Endothelial cell of umbilical vein (primary cell): Measurements from ENCODE around the gene NR2F6. TPM values are rescaled to one million over a fixed set of nuclear protein-coding genes. Genes with fewer than 3 reads are reported as not detected.

Experiments used
- BruUV-seq: library from RNA; stranded (reverse); fragments of 400-500 nt; replicated peaks from 2 replicates; lab custom pipeline; 2021; lab: Mats Ljungman, UMichigan
- CTCF ChIA-PET: fragments of 300-600, 350-600 bp; sonication (Branson Sonifier 250); formaldehyde crosslinking; loops from one replicate; lab custom pipeline; 2021; ENCODE audit warnings: antibody characterized with exemption, inconsistent platforms; lab: Charles Lee
- POLR2A ChIA-PET: fragments of 300-600, 350-600 bp; sonication (Branson Sonifier 250); formaldehyde crosslinking; loops from one replicate; lab custom pipeline; 2021; ENCODE audit warnings: antibody characterized with exemption, inconsistent platforms; lab: Charles Lee
- DNase-seq: peaks from one replicate; pipeline ENCODE4 v3.0.0-alpha.2; 2011; ENCODE audit warnings: low read depth, low spot score
- FAIRE-seq: peaks from 2 replicates; lab custom pipeline; 2011; peaks lifted over from hg19 to GRCh38; lab: Jason Lieb, UNC
- H2AFZ ChIP-seq: 2 replicates; pipeline ENCODE4 v1.6.0; 2012; ENCODE audit warnings: low read depth, low read length, control low read depth, inconsistent platforms
- H3K27ac ChIP-seq: 2 replicates; pipeline ENCODE4 v1.5.1; 2011; ENCODE audit warnings: low read depth, mild to moderate bottlenecking, control low read depth, low read length, moderate library complexity; ENCODE audit not compliant: insufficient read depth
- H3K27me3 ChIP-seq, 2 experiments: 2 replicates each; pipeline versions ENCODE4 v1.6.0 to v1.6.1; 2011; ENCODE audit warnings: low read length in 2 of 2, mixed read lengths in 1 of 2; ENCODE audit not compliant: control insufficient read depth in 2 of 2, insufficient read depth in 2 of 2
- H3K36me3 ChIP-seq, 2 experiments: 2 replicates in 1 of 2; 3 replicates in 1 of 2; pipeline ENCODE4 v1.5.1; 2011; ENCODE audit warnings: low read length in 2 of 2, mild to moderate bottlenecking in 1 of 2, moderate library complexity in 1 of 2; ENCODE audit not compliant: control insufficient read depth in 2 of 2, insufficient read depth in 2 of 2; ENCODE audit errors: extremely low read depth in 1 of 2
- H3K4me1 ChIP-seq: 3 replicates; pipeline ENCODE4 v1.5.1; 2011; ENCODE audit warnings: mild to moderate bottlenecking, low read length; ENCODE audit not compliant: control insufficient read depth, insufficient read depth; ENCODE audit errors: extremely low read depth
- H3K4me2 ChIP-seq: 2 replicates; pipeline ENCODE4 v1.6.1; 2011; ENCODE audit warnings: low read length, control low read depth, mixed read lengths; ENCODE audit not compliant: insufficient read depth
- H3K4me3 ChIP-seq, 3 experiments: fragments of 200-600 bp in 1 of 3; sonication (generic), shearing (Covaris generic) in 1 of 3; replicated peaks in 1 of 3; 2 replicates each; pipeline ENCODE4 v1.5.1; 2011 to 2016; ENCODE audit warnings: control low read depth in 3 of 3, low read length in 3 of 3, mild to moderate bottlenecking in 2 of 3, inconsistent platforms in 1 of 3, low read depth in 1 of 3, moderate library complexity in 1 of 3; ENCODE audit not compliant: insufficient read depth in 1 of 3
- H3K79me2 ChIP-seq: 2 replicates; pipeline ENCODE4 v1.6.0; 2012; ENCODE audit warnings: low read length, inconsistent platforms; ENCODE audit not compliant: control insufficient read depth, insufficient read depth
- H3K9ac ChIP-seq: replicated peaks from 2 replicates; pipeline ENCODE3; 2011; ENCODE audit warnings: low read length, control low read depth; ENCODE audit not compliant: insufficient read depth; ENCODE audit errors: extremely low read depth
- H3K9me1 ChIP-seq: replicated peaks from 3 replicates; pipeline ENCODE4 v1.6.0; 2011; ENCODE audit warnings: mild to moderate bottlenecking, low read length; ENCODE audit not compliant: control insufficient read depth, insufficient read depth; ENCODE audit errors: extremely low read depth
- H3K9me3 ChIP-seq: replicated peaks from 2 replicates; pipeline ENCODE4 v1.5.1; 2012; ENCODE audit warnings: low read length, inconsistent platforms; ENCODE audit not compliant: control insufficient read depth, insufficient read depth
- H4K20me1 ChIP-seq: replicated peaks from 2 replicates; pipeline ENCODE3; 2011; ENCODE audit warnings: mild to moderate bottlenecking, low read length; ENCODE audit not compliant: control insufficient read depth, insufficient read depth; ENCODE audit errors: extremely low read depth
- EZH2 ChIP-seq: IDR thresholded peaks from 2 replicates; pipeline ENCODE4 v1.6.1; 2012; ENCODE audit warnings: borderline replicate concordance, low read depth, mild to moderate bottlenecking, moderate library complexity, low read length, inconsistent platforms; ENCODE audit not compliant: severe bottlenecking
- FOS ChIP-seq: IDR thresholded peaks from 2 replicates; pipeline ENCODE4 v1.6.1; 2011; ENCODE audit warnings: mild to moderate bottlenecking, low read length, moderate library complexity, borderline replicate concordance; ENCODE audit not compliant: insufficient read depth
- GATA2 ChIP-seq: IDR thresholded peaks from 2 replicates; pipeline ENCODE4 v1.7.0; 2011; ENCODE audit warnings: low read depth, mild to moderate bottlenecking, moderate library complexity, mixed read lengths, low read length; ENCODE audit not compliant: insufficient read length, insufficient read depth
- JUN ChIP-seq: IDR thresholded peaks from 2 replicates; pipeline ENCODE4 v1.6.1; 2011; ENCODE audit warnings: borderline replicate concordance, low read depth; ENCODE audit not compliant: insufficient read length, insufficient read depth
- MYC ChIP-seq: IDR thresholded peaks from one replicate; pipeline ENCODE4 v1.6.1; 2011; ENCODE audit warnings: mild to moderate bottlenecking, low read depth, low read length
- POLR2A ChIP-seq: IDR thresholded peaks from 2 replicates; pipeline ENCODE4 v1.6.1; 2012; ENCODE audit warnings: low read depth, mild to moderate bottlenecking, control low read depth, low read length
- POLR2AphosphoS5 ChIP-seq: IDR thresholded peaks from 2 replicates; pipeline ENCODE4 v1.6.1; 2012; ENCODE audit warnings: low read depth, mild to moderate bottlenecking, control low read depth, low read length, moderate library complexity; ENCODE audit not compliant: insufficient read depth
- dilution Hi-C: fragments of 300-500 bp; cut with MboI; formaldehyde crosslinking; loops from one replicate; pipeline ENCODE4 v1.15.0; 2019; ENCODE audit warnings: low sequenced_read_pairs; ENCODE audit not compliant: extremely low pct_ligation_motif_present
- intact Hi-C: fragments of 100-400 bp; cut with micrococcal nuclease; formaldehyde crosslinking; loops from one replicate; pipeline ENCODE4 v1.10.0; 2022
- polyA plus RNA-seq, 4 experiments: library from polyadenylated mRNA; depleted of rRNA in 3 of 4; stranded (reverse) in 3 of 4; unstranded in 1 of 4; fragments of >200 nt; gene quantifications; 2 replicates each; pipeline versions ENCODE4 v1.2.1 to v1.2.3, GENCODE V29; 2011 to 2012; ENCODE audit warnings: missing spikeins in 1 of 4
- total RNA-seq: library from RNA; stranded (reverse); gene quantifications from 2 replicates; pipeline ENCODE4 v1.2.3, GENCODE V29; 2021
- TF ChIP-seq, protein P1 (sequence below), 2 donors: IDR thresholded peaks; 1 replicate in 1 of 2; 2 replicates in 1 of 2; pipeline ENCODE4 v1.5.1; 2011; ENCODE audit warnings: low read length in 2 of 2, mild to moderate bottlenecking in 2 of 2, moderate library complexity in 2 of 2, control low read depth in 1 of 2, inconsistent platforms in 1 of 2, low read depth in 1 of 2; ENCODE audit not compliant: insufficient read depth in 1 of 2; ENCODE audit errors: extremely low read depth in 1 of 2
- TF ChIP-seq, protein P2 (sequence below): IDR thresholded peaks from 2 replicates; pipeline ENCODE4 v1.6.1; 2011; ENCODE audit not compliant: insufficient read depth, insufficient read length

The NR2F6 gene
- total and polyA plus RNA-seq, 2 donors (not counting 3 experiments of a cell fraction or from before 2014, with no cell fraction given), result 36.1 to 38.9 TPM

DNA sequence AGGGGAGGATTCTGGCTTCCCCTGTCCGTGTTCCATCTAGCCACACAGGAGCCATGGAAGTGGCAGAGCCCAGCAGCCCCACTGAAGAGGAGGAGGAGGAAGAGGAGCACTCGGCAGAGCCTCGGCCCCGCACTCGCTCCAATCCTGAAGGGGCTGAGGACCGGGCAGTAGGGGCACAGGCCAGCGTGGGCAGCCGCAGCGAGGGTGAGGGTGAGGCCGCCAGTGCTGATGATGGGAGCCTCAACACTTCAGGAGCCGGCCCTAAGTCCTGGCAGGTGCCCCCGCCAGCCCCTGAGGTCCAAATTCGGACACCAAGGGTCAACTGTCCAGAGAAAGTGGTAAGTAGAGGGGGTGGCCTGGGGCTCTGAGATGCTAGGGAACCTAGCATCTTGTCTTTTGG is 23.0 kb upstream of the NR2F6 start:
- FAIRE-seq, result no peak
- H2AFZ ChIP-seq, result no peak overlapping the region
- intact Hi-C loops (no loop called here), dilution Hi-C loops (no loop called here)
- no peak overlapping the region for H3K4me2 ChIP-seq
- CTCF ChIA-PET, result interaction anchor here (1.1 to 2.7 kb wide), 2 partner anchors 13 to 25 kb away, joined by 4 to 15 read pairs; partner anchors contain the start of gene ANKLE1
- no peaks in the 10 kb centered on the region for H4K20me1 ChIP-seq
- H3K9me1 ChIP-seq, result no peaks in the 10 kb centered on the region
- no peak overlapping the region for H3K27ac ChIP-seq
- no TSS peak for BruUV-seq
- peaks cover 18% of the 10 kb centered on the region for H3K4me1 ChIP-seq
- POLR2A ChIA-PET, result no interaction called here
- no peaks in the 10 kb centered on the region for H3K9me3 ChIP-seq
- peaks cover 10 to 17% of the 10 kb centered on the region in 2 experiments for H3K36me3 ChIP-seq
- TF ChIP-seq POLR2A (no peak), JUN (no peak), GATA2 (no peak), MYC (no peak), FOS (no peak)
- no peak overlapping the region for H3K4me3 ChIP-seq
- H3K79me2 ChIP-seq, result peaks cover 14% of the 10 kb centered on the region
- no peak overlapping the region for H3K9ac ChIP-seq
- DNase-seq, result no peak
- H3K27me3 ChIP-seq, result no peaks in the 10 kb centered on the region

DNA sequence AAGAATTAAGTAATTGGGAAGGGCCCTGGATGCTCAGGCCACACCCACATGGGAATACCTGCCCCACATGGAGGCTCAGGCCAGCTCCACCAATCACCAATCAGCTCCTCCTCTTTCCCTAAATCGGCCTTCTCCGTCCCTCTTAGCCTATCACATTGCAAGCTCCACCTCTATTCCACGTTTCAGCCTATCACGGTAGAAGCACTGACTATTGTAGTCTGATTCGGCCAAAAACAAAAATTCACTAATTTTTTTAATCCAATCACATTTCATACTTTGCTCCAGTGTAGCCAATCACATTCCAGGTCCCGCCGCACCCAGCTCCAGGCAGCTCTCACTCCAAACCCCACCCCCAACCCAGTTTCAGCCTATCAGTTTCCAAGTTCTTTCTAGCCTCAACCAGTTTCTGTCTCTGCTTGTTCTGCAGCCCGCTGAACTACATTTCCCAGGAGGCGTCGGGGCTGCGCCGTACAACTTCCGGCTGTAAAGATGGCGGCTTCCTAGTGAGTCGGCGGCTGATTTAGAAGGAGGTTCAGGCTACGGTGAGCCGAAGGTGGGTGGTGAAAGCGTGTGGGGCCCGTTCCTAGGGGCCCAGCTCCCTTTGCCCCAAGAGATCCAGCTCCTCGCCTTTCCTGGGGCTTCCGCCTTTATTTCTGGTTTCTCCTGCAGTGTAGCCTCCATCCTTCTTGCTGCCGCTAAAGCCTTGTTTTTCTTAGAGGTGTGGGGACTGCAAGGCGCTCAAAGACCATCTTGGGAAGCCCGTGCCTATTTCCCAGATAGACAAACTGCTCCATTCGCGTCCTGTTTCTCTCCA is 21.5 kb upstream of the NR2F6 start, which contains the start of gene BABAM1:
Gene BABAM1, plus strand, starts transcription at position 469 of the 814 bp plus-strand sequence. CDS start 1,364 bp downstream, outside the sequence.
- no peaks in the 10 kb centered on the region for H3K27me3 ChIP-seq
- DNase-seq, result peak; percentile 99
- peak; percentile 89 for TF ChIP-seq POLR2AphosphoS5
- no peak for TF ChIP-seq JUN
- TF ChIP-seq GATA2, result no peak
- TF ChIP-seq, protein P1, sequence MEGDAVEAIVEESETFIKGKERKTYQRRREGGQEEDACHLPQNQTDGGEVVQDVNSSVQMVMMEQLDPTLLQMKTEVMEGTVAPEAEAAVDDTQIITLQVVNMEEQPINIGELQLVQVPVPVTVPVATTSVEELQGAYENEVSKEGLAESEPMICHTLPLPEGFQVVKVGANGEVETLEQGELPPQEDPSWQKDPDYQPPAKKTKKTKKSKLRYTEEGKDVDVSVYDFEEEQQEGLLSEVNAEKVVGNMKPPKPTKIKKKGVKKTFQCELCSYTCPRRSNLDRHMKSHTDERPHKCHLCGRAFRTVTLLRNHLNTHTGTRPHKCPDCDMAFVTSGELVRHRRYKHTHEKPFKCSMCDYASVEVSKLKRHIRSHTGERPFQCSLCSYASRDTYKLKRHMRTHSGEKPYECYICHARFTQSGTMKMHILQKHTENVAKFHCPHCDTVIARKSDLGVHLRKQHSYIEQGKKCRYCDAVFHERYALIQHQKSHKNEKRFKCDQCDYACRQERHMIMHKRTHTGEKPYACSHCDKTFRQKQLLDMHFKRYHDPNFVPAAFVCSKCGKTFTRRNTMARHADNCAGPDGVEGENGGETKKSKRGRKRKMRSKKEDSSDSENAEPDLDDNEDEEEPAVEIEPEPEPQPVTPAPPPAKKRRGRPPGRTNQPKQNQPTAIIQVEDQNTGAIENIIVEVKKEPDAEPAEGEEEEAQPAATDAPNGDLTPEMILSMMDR (IDR thresholded peaks at IDR 0.05; ENCODE audit: extremely low read depth in 1 of 2, insufficient read depth in 1 of 2, low read depth in 1 of 2, low read length in 2 of 2), result no peak
- TF ChIP-seq FOS, result no peak
- TF ChIP-seq EZH2, result peak; percentile 87
- TF ChIP-seq, protein P2, sequence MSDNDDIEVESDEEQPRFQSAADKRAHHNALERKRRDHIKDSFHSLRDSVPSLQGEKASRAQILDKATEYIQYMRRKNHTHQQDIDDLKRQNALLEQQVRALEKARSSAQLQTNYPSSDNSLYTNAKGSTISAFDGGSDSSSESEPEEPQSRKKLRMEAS, result no peak
- peak; percentile 82 for TF ChIP-seq POLR2A
- TF ChIP-seq MYC, result no peak
- H3K79me2 ChIP-seq, result peaks cover 14% of the 10 kb centered on the region
- H3K9ac ChIP-seq, result peak within 1 kb of the TSS; percentile 87
- H3K9me1 ChIP-seq, result no peaks in the 10 kb centered on the region
- H4K20me1 ChIP-seq, result no peaks in the 10 kb centered on the region
- peaks cover 18% of the 10 kb centered on the region for H3K4me1 ChIP-seq
- H3K4me3 ChIP-seq, result peak within 1 kb of the TSS; percentile 95 to 99 (median 99)
- H3K4me2 ChIP-seq, result peak within 1 kb of the TSS; percentile 95
- H3K36me3 ChIP-seq, result peaks cover 6 to 11% of the 10 kb centered on the region in 2 experiments
- TSS peak; percentile 84 for BruUV-seq
- H3K9me3 ChIP-seq, result no peaks in the 10 kb centered on the region
- peak; percentile 99 for FAIRE-seq
- POLR2A ChIA-PET, result interaction anchor here (0.8 to 1.2 kb wide), 2 partner anchors 14 to 52 kb away, joined by 3 to 5 read pairs; partner anchors contain the start of genes ANKLE1 and USE1
- dilution Hi-C loops (no loop called here), intact Hi-C loops (loop anchor here (1.0 to 2.0 kb wide), 4 partner anchors 15 to 370 kb away; partner anchors contain the start of gene OCEL1)
- H3K27ac ChIP-seq, result peak within 1 kb of the TSS; percentile 56
- CTCF ChIA-PET, result interaction anchor here (0.8 to 2.7 kb wide), 4 partner anchors 9 to 32 kb away, joined by 3 to 15 read pairs (median 6); partner anchors contain the start of gene ANKLE1
- H2AFZ ChIP-seq, result peak within 1 kb of the TSS; percentile 41
